Neuron (in vitro differentiated cells): ENCODE results near the gene RSL1D1.
"Not testable (repeated sequence)": the region's sequence is repeated elsewhere in the genome, so short reads cannot be mapped to it uniquely, and the experiment has no call there.

Experiments
- H2AFZ ChIP-seq: one replicate; pipeline ENCODE4 v1.6.1; 2013; ENCODE audit warnings: low read depth, mild to moderate bottlenecking, inconsistent platforms, low read length, moderate library complexity
- H3K27me3 ChIP-seq: one replicate; pipeline ENCODE4 v1.6.1; 2013; ENCODE audit warnings: low read length; ENCODE audit not compliant: insufficient read depth
- H3K36me3 ChIP-seq: one replicate; pipeline ENCODE4 v1.6.1; 2013; ENCODE audit warnings: low read length; ENCODE audit not compliant: insufficient read depth
- H3K4me1 ChIP-seq: one replicate; pipeline ENCODE4 v1.6.1; 2013; ENCODE audit warnings: low read length; ENCODE audit not compliant: insufficient read depth
- H3K4me3 ChIP-seq: 2 replicates; pipeline ENCODE4 v1.5.1; 2013; ENCODE audit warnings: mild to moderate bottlenecking, low read length, moderate library complexity
- H3K9me3 ChIP-seq: one replicate; pipeline ENCODE4 v1.6.1; 2013; ENCODE audit warnings: low read length

RSL1D1 gene

DNA sequence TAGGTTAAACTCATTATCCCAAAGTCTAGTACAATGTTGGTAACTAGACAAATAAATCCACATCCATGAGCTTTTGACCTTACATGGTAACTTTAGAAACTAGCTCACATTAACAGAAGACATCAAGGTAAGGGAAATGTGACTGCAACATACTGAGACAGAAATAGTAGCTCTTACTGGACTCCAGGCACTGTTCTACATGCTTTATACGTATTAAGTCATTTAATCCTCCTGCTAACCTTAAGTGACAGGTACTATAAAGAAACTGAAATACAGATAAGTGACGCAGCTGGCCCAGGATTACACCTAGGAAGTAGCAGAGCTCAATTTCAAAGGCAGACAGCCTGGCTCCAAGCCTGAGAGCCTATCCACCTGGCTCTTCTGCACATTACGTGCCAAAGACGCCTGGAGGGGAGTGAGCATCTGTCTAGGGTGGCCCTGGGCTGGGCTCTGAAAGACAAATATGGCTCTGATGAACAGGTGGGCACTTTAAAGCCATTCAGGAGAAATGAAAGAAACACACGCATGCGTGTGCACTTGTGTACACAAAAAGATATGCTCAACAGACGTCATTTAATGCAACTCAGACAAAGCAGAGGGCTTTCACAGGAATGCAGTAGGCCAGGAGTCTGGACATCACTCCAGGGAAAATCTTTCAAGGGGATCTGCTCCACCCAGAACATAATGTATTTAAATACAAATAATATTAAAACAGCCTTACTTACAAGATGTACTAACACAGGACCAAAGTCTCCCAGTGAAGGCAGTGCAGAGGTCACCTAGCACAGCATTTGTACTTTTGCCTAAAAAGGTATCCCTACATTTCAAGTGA lies 58.7 kb downstream of the RSL1D1 start:
- no peaks in the 10 kb centered on the region for H3K9me3 ChIP-seq
- H3K4me3 ChIP-seq: no peak overlapping the region
- no peaks in the 10 kb centered on the region for H3K27me3 ChIP-seq
- peaks cover 14% of the 10 kb centered on the region for H3K4me1 ChIP-seq
- no peak overlapping the region for H2AFZ ChIP-seq
- peaks cover 9% of the 10 kb centered on the region for H3K36me3 ChIP-seq

DNA sequence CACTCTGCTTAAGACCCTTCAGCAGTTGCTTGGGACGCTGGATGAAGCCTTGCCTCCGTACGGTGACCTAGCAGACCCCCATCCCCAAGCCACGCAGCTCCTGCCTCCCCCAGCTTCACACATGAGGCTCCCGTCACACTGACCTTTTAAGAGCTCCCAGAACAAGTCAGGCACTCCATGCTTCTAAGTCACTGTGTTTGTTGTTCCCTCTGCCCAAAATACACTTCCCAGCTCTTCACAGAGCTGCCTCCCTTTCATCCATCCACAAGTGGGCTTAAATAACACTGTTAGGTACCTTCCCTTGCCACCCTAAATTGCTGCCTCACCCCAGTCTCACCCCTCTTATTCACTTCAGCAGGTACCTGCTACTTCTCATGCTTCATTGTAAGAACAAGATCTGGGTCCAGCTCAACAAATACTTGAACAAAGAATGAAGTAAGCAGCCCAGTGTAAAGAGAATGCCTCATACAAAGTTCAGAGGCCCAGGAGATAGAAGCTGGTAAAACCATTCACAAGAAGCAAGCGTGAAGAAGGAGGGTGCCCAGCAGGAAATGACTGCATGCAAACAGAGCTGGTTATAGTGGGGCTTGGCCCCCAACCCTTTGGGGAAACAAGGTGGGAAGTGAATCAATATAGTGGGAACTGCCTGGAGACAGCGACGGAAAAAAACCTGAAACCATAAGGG lies 60.1 kb downstream of the RSL1D1 start:
- Histone ChIP-seq H3K4me3 (no peak overlapping the region), H3K9me3 (no peaks in the 10 kb centered on the region), H3K36me3 (peaks cover 9% of the 10 kb centered on the region), H3K4me1 (peaks cover 14% of the 10 kb centered on the region), H2AFZ (no peak overlapping the region), H3K27me3 (no peaks in the 10 kb centered on the region)

DNA sequence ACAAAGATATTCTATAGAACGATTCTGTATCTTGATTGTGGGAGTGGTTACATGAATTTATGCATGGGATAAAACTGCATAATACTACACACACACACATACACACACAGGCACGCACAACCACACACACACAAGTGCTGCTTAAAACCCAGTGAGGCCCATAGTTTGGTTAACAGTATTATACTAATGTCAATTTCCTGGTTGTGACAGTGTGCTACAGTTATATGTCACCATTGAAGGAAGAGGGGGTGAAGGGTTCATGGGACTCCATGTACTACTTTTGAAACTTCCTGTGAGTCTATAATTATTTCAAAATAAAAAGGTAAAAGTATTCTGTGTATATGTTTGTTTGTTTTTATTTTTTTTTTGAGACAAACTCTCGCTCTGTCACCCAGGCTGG lies 62.4 kb downstream of the RSL1D1 start:
- Histone ChIP-seq H3K9me3 (no peaks in the 10 kb centered on the region), H2AFZ (no peak overlapping the region), H3K4me1 (peaks cover 4% of the 10 kb centered on the region), H3K27me3 (no peaks in the 10 kb centered on the region), H3K36me3 (peaks cover 4% of the 10 kb centered on the region), H3K4me3 (no peak overlapping the region)

DNA sequence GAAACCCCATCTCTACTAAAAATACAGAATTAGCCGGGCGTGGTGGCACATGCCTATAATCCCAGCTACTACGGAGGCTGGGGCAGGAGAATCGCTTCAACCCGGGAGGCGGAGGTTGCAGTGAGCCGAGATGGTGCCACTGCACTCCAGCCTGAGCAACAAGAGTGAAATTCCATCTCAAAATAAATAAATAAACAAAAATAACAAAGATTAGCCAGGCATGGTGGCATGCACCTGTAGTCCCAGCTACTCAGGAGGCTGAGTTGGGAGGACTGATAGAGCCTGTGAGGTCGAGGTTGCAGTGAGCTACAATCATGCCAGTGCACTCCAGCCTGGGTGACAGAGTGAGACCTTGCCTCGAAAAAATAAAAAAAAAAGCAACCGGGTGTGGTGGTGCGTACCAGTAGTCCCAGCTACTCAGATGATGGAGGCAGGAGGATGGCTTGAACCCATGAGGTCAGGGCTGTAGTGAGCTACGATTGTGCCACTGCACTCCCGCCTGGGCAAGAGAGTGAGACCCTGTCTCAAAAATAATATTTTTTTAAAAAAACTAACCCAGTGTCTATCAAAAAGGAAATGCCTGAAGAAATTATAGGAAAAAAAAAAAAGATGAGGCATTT lies 66.3 kb downstream of the RSL1D1 start:
- not testable (repeated sequence) for H3K9me3 ChIP-seq, H2AFZ ChIP-seq, H3K4me3 ChIP-seq, H3K27me3 ChIP-seq, H3K36me3 ChIP-seq
- peaks cover 11% of the 10 kb centered on the region for H3K4me1 ChIP-seq

DNA sequence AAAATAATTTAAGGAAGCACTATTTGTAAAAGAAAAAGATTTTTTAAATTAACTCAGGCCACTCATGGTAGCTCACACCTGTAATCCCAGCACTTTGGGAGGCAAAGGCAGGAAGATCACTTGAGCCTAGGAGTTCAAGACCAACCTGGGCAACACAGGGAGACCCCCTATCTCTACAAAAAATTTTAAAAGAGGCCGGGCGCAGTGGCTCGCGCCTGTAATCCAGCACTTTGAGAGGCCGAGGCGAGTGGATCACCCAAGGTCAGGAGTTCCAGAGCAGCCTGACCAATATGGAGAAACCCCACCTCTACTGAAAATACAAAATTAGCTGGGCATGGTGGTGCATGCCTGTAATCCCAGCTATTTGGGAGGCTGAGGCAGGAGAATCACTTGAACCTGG lies 67.0 kb downstream of the RSL1D1 start:
- H3K36me3 ChIP-seq, H2AFZ ChIP-seq, H3K4me3 ChIP-seq, H3K9me3 ChIP-seq, H3K27me3 ChIP-seq: not testable (repeated sequence)
- H3K4me1 ChIP-seq: peaks cover 11% of the 10 kb centered on the region

DNA sequence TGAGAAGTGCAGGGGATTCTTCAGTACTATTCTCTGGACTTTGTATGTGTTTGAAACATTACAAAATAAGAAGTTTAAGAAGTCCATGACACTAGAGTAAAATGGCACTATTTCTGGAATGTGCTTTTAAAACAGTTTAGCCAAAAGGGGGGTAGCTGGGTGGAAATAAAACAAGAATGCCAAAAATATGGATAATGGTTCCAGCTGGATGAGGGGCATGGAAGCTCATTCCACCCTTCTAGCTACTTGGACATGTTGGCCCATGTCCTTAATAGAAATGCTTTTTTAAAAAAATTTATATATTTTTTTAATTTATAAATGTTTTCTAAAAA lies 67.3 kb downstream of the RSL1D1 start:
- H2AFZ ChIP-seq: no peak overlapping the region
- no peaks in the 10 kb centered on the region for H3K27me3 ChIP-seq
- peaks cover 9% of the 10 kb centered on the region for H3K36me3 ChIP-seq
- H3K4me3 ChIP-seq: no peak overlapping the region
- no peaks in the 10 kb centered on the region for H3K9me3 ChIP-seq
- H3K4me1 ChIP-seq: peaks cover 11% of the 10 kb centered on the region
